Prostate gland (tissue), 2 donors: Measurements from ENCODE around the gene PITX1. TPM values are rescaled to one million over a fixed set of nuclear protein-coding genes. Genes with fewer than 3 reads are reported as not detected.

Source experiments
- DNase-seq: peaks from one replicate; pipeline ENCODE4 v3.0.0-alpha.2; 2019; ENCODE audit warnings: low spot score
- H3K27ac ChIP-seq, 2 donors: fragments of 200-600 bp; sonication (generic); 2 replicates each; pipeline ENCODE4 v1.5.1; 2017 to 2019
- H3K27me3 ChIP-seq: fragments of 200-600 bp; sonication (generic); replicated peaks from 2 replicates; pipeline ENCODE4 v1.5.1; 2019; ENCODE audit not compliant: insufficient read depth
- H3K36me3 ChIP-seq, 2 donors: fragments of 200-600 bp; sonication (generic); 1 replicate in 1 of 2; 2 replicates in 1 of 2; pipeline versions ENCODE4 v1.5.1 to v1.8.1; 2017 to 2019
- H3K4me1 ChIP-seq: fragments of 200-600 bp; sonication (generic); replicated peaks from 2 replicates; pipeline ENCODE4 v1.5.1; 2019
- H3K4me3 ChIP-seq, 2 donors: fragments of 200-600 bp; sonication (generic); 2 replicates each; pipeline ENCODE4 v1.5.1; 2017 to 2019
- H3K9me3 ChIP-seq: fragments of 200-600 bp; sonication (generic); 2 replicates; pipeline ENCODE4 v1.5.1; 2017
- CTCF ChIP-seq, 4 experiments: fragments of 200-600 bp in 2 of 4; fragments of 450-650 bp in 2 of 4; sonication (generic) in 2 of 4; IDR thresholded peaks; 1 replicate in 3 of 4; 2 replicates in 1 of 4; pipeline ENCODE4 v1.5.1; 2016 to 2019; ENCODE audit warnings: antibody characterized with exemption in 4 of 4, mild to moderate bottlenecking in 2 of 4, moderate library complexity in 2 of 4
- POLR2A ChIP-seq: fragments of 450-650 bp; IDR thresholded peaks from one replicate; pipeline ENCODE4 v1.6.1; 2016; ENCODE audit warnings: antibody characterized with exemption, mild to moderate bottlenecking
- POLR2AphosphoS5 ChIP-seq: sonication (generic); formaldehyde crosslinking; IDR thresholded peaks from one replicate; pipeline ENCODE4 v1.6.1; 2017; ENCODE audit warnings: antibody characterized with exemption
- WGBS: methylation state at CpG from one replicate; pipeline ENCODE4 v1.1.5; 2018; 5-methylcytosine and 5-hydroxymethylcytosine counted together
- intact Hi-C: fragments of 100-400 bp; cut with DNase I; formaldehyde crosslinking; loops from one replicate; pipeline ENCODE4 v1.14.2; 2022
- total RNA-seq, 2 donors: library from RNA; depleted of rRNA; stranded (reverse); fragments of >200 nt; gene quantifications; one replicate each; pipeline ENCODE4 v1.1.0, GENCODE V29; 2016

Gene PITX1
- total RNA-seq, 2 donors from 2014 or later = 6.8 to 50.6 TPM

DNA sequence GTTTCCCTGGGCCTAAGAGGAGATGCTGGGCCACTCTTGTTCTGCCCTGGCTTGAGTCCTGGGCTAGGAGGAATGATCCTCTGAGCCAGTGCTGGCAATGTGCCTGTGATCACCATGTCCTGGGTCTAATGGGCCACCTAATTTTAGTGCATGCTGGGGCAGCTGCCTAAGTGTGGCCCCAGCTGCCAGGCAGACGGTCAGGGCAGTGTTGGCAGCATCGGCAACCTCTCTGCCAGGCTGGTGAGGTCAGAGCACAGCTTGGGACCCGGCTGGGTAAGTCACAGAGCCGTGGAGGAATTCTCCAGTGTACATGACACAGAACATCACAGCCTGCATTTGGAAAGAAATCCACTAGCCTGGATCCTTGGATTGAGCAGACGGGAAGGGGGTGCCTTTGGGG lies 21.4 kb upstream of the PITX1 start:
- TF ChIP-seq CTCF (IDR thresholded peaks at IDR 0.05) (no peak), POLR2AphosphoS5 (no peak), POLR2A (no peak)
- H3K4me3 ChIP-seq = no peak overlapping the region
- no peak for DNase-seq
- H3K36me3 ChIP-seq = no peaks in the 10 kb centered on the region
- no peaks in the 10 kb centered on the region for H3K4me1 ChIP-seq
- H3K27ac ChIP-seq = no peak overlapping the region
- H3K27me3 ChIP-seq = peaks cover 11% of the 10 kb centered on the region
- intact Hi-C loops = no loop called here
- WGBS = 67% methylated on average over 5 of the region's 5 CpGs
- H3K9me3 ChIP-seq = no peaks in the 10 kb centered on the region

GRCh38 chr5:135054546-135054945 lies 20.5 kb upstream of the PITX1 start:
- no peak overlapping the region for H3K4me3 ChIP-seq
- H3K9me3 ChIP-seq = no peaks in the 10 kb centered on the region
- no peak for DNase-seq
- intact Hi-C loops = no loop called here
- H3K4me1 ChIP-seq = no peaks in the 10 kb centered on the region
- no peak overlapping the region for H3K27ac ChIP-seq
- WGBS = 89% methylated on average over 2 of the region's 2 CpGs
- TF ChIP-seq CTCF (IDR thresholded peaks at IDR 0.05) (no peak), POLR2A (no peak), POLR2AphosphoS5 (no peak)
- peaks cover 11% of the 10 kb centered on the region for H3K27me3 ChIP-seq
- no peaks in the 10 kb centered on the region for H3K36me3 ChIP-seq

GRCh38 chr5:135053989-135054388 lies 20.0 kb upstream of the PITX1 start:
- peaks cover 11% of the 10 kb centered on the region for H3K27me3 ChIP-seq
- no peak overlapping the region for H3K4me3 ChIP-seq
- no peak for DNase-seq
- no peaks in the 10 kb centered on the region for H3K9me3 ChIP-seq
- TF ChIP-seq POLR2A = no peak
- no peak for TF ChIP-seq CTCF (IDR thresholded peaks at IDR 0.05)
- TF ChIP-seq POLR2AphosphoS5 = no peak
- no peaks in the 10 kb centered on the region for H3K4me1 ChIP-seq
- WGBS = 57% methylated on average over 8 of the region's 8 CpGs
- no peaks in the 10 kb centered on the region for H3K36me3 ChIP-seq
- intact Hi-C loops = no loop called here
- no peak overlapping the region for H3K27ac ChIP-seq

DNA sequence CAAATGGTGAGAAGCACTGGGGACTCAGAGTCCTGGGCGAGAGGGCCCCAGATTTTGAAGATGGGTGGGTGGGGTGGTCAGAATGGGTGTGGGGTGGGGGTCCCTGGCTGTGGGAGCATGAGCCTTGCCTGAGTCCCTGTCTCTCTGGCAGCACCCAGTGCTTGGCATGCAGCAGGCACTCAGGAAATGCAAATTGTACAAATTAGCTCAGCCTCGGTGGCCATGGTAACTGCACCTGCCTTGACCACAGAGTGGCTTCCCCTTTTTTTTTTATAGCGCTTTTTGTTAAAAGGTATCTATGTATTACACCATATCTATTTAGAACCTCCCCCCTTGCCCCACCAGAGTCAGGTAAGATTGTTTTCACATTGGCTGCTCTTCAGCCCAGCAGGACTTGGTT lies 19.2 kb upstream of the PITX1 start:
- Histone ChIP-seq H3K4me1 (no peaks in the 10 kb centered on the region), H3K9me3 (no peaks in the 10 kb centered on the region), H3K27me3 (peaks cover 5% of the 10 kb centered on the region), H3K36me3 (no peaks in the 10 kb centered on the region), H3K27ac (no peak overlapping the region), H3K4me3 (no peak overlapping the region)
- TF ChIP-seq POLR2AphosphoS5 (no peak), POLR2A (no peak), CTCF (IDR thresholded peaks at IDR 0.05) (no peak)
- WGBS = 87% methylated on average over 3 of the region's 3 CpGs
- DNase-seq = no peak
- intact Hi-C loops = no loop called here

- TF ChIP-seq CTCF (IDR thresholded peaks at IDR 0.05) (no peak), POLR2AphosphoS5 (no peak), POLR2A (no peak)
- Histone ChIP-seq H3K9me3 (no peaks in the 10 kb centered on the region), H3K27me3 (peaks cover 5% of the 10 kb centered on the region), H3K36me3 (no peaks in the 10 kb centered on the region), H3K27ac (no peak overlapping the region), H3K4me3 (no peak overlapping the region), H3K4me1 (no peaks in the 10 kb centered on the region)
- 66% methylated on average over 6 of the region's 6 CpGs for WGBS
- DNase-seq = no peak
- intact Hi-C loops = no loop called here
Measured at GRCh38 chr5:135052511-135053145, 18.6 kb upstream of the PITX1 start.
